Neural cell (in vitro differentiated cells): ENCODE results near the gene ADIPOR2. TPM values are rescaled to one million over a fixed set of nuclear protein-coding genes. Genes with fewer than 3 reads are reported as not detected.
A peak's percentile ranks its signal among the peaks of the same experiment; 100 is the strongest.
"Not testable (repeated sequence)": the region's sequence is repeated elsewhere in the genome, so short reads cannot be mapped to it uniquely, and the experiment has no call there.

Experiments
- H2AFZ ChIP-seq: fragments of 200-600, 300-800 bp; sonication (generic), shearing (Covaris generic); 2 replicates; pipeline ENCODE4 v1.6.0; 2014; ENCODE audit warnings: low read depth, mild to moderate bottlenecking, antibody characterized with exemption, low read length, moderate library complexity
- H3F3A ChIP-seq: fragments of 200-600 bp; shearing (Covaris generic); 2 replicates; pipeline ENCODE4 v1.6.1; 2016; ENCODE audit warnings: mild to moderate bottlenecking, moderate library complexity, mixed read lengths, antibody characterized with exemption, low read length; ENCODE audit not compliant: insufficient read depth, poor library complexity, severe bottlenecking
- H3K27ac ChIP-seq: fragments of 200-600, 300-800 bp; sonication (generic), shearing (Covaris generic); 2 replicates; pipeline ENCODE4 v1.5.1; 2014; ENCODE audit warnings: mild to moderate bottlenecking, low read length, moderate library complexity
- H3K27me3 ChIP-seq: fragments of 300-800, 200-600 bp; sonication (generic), shearing (Covaris generic); 2 replicates; pipeline ENCODE4 v1.6.0; 2014; ENCODE audit warnings: mild to moderate bottlenecking, low read depth, low read length, moderate library complexity; ENCODE audit not compliant: insufficient read depth
- H3K36me3 ChIP-seq: fragments of 300-800, 200-600 bp; sonication (generic), shearing (Covaris generic); 2 replicates; pipeline ENCODE4 v1.5.1; 2014; ENCODE audit warnings: mild to moderate bottlenecking, antibody characterized with exemption, low read length, moderate library complexity; ENCODE audit not compliant: insufficient read depth
- H3K4me2 ChIP-seq: fragments of 300-800, 200-600 bp; sonication (generic), shearing (Covaris generic); 2 replicates; pipeline ENCODE4 v1.6.0; 2014; ENCODE audit warnings: mild to moderate bottlenecking, low read length
- H3K4me3 ChIP-seq: fragments of 300-800, 200-600 bp; sonication (generic), shearing (Covaris generic); 2 replicates; pipeline ENCODE4 v1.5.1; 2014; ENCODE audit warnings: mild to moderate bottlenecking, low read length, moderate library complexity
- H3K79me2 ChIP-seq: fragments of 200-600 bp; shearing (Covaris generic); replicated peaks from 2 replicates; pipeline ENCODE4 v1.6.0; 2014; ENCODE audit warnings: mild to moderate bottlenecking, low read length, moderate library complexity; ENCODE audit not compliant: insufficient read depth
- H3K9ac ChIP-seq: fragments of 300-800, 200-600 bp; sonication (generic), shearing (Covaris generic); 2 replicates; pipeline ENCODE4 v1.6.1; 2016; ENCODE audit warnings: mild to moderate bottlenecking, low read length, mixed read lengths
- H3K9me2 ChIP-seq: fragments of 200-600 bp; shearing (Covaris generic); 2 replicates; pipeline ENCODE4 v1.6.1; 2016; ENCODE audit warnings: mild to moderate bottlenecking, low read length, mixed read lengths; ENCODE audit not compliant: insufficient read depth
- H3K9me3 ChIP-seq: fragments of 200-600, 300-800 bp; sonication (generic), shearing (Covaris generic); 2 replicates; pipeline ENCODE4 v1.6.1; 2016; ENCODE audit warnings: mild to moderate bottlenecking, mixed run types, low read length, moderate library complexity, mixed read lengths
- H4K20me1 ChIP-seq: fragments of 200-600 bp; shearing (Covaris generic); 2 replicates; pipeline ENCODE4 v1.6.1; 2016; ENCODE audit warnings: mild to moderate bottlenecking, mixed run types; ENCODE audit not compliant: insufficient read depth
- MXI1 ChIP-seq: fragments of 450-650 bp; conservative IDR thresholded peaks from 2 replicates; pipeline ENCODE4 v1.6.1; 2014; ENCODE audit warnings: antibody characterized with exemption, mild to moderate bottlenecking; ENCODE audit not compliant: poor library complexity, severe bottlenecking
- POLR2AphosphoS5 ChIP-seq: IDR thresholded peaks from 2 replicates; pipeline ENCODE4 v1.6.1; 2012
- RAD21 ChIP-seq: fragments of 450-650 bp; conservative IDR thresholded peaks from 2 replicates; pipeline ENCODE4 v1.6.1; 2014; ENCODE audit warnings: antibody characterized with exemption, mild to moderate bottlenecking, moderate library complexity
- SMC3 ChIP-seq: fragments of 450-650 bp; conservative IDR thresholded peaks from 2 replicates; pipeline ENCODE4 v1.6.1; 2014; ENCODE audit warnings: antibody characterized with exemption, mild to moderate bottlenecking, moderate library complexity; ENCODE audit not compliant: poor library complexity
- polyA plus RNA-seq: library from polyadenylated mRNA; depleted of rRNA; stranded (reverse); fragments of >200 nt; gene quantifications from 2 replicates; pipeline ENCODE4 v1.2.3, GENCODE V29; 2014
- TF ChIP-seq, protein P1 (sequence below): fragments of 450-650 bp; IDR thresholded peaks from 2 replicates; pipeline ENCODE4 v1.5.1; 2014; ENCODE audit warnings: antibody characterized with exemption, mild to moderate bottlenecking, moderate library complexity; ENCODE audit not compliant: poor library complexity, severe bottlenecking
- TF ChIP-seq, protein P2 (sequence below): IDR thresholded peaks from 2 replicates; pipeline ENCODE4 v1.6.1; 2012; ENCODE audit warnings: borderline replicate concordance

ADIPOR2 gene
- polyA plus RNA-seq, 1 donor from 2014 or later = 18.5 TPM

DNA sequence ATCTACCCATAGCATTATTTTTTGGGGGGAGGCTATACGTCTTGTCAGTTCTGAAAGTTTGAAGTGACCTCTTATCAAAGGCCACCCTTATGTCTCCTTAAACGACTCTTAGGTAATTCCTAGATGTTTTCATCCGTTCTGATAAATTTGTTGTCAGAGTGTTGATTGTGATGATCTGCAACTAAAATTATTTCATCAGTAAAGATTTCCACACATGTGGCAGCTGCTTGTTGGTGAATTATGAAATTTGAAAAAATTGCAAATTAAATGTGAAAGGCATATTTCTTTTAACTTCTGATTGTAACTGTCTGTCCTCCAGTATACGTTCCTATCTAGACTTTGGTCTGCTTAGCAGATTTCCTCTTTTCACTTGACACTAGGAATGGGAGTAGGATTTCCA lies 1.4 kb downstream of the ADIPOR2 start (continued):
- no peak for TF ChIP-seq SMC3
- TF ChIP-seq RAD21 = no peak

DNA sequence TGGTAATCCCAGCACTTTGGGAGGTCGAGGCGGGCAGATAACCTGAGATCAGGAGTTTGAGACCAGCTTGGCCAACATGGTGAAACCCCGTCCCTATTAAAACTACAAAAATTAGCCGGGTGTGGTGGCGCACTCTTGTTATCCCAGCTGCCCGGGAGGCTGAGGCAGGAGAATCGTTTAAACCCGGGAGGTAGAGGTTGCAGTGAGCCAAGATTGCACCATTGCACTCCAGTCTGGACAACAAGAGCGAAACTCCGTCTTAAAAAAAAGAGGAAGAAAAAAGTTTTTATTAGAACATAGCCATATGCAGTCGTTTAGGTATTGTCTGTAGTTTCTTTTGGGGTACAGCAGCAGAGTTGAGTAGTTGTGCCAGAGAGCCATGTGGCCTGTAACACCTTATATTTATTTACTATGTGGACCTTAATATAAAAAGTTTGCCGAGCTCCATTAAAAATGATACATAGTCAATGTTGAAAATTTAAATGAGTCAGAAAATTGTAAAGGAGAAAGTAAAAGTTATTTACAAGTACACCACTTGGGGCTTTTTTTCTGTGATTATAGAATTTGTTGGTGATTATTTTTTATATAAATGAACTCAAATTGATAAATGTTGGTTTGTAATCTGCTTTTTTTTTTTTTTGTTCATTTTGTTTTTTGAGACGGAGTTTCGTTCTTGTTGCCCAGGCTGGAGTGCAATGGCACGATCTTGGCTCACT lies 2.2 kb downstream of the ADIPOR2 start:
- TF ChIP-seq SMC3 = no peak
- TF ChIP-seq, protein P1, sequence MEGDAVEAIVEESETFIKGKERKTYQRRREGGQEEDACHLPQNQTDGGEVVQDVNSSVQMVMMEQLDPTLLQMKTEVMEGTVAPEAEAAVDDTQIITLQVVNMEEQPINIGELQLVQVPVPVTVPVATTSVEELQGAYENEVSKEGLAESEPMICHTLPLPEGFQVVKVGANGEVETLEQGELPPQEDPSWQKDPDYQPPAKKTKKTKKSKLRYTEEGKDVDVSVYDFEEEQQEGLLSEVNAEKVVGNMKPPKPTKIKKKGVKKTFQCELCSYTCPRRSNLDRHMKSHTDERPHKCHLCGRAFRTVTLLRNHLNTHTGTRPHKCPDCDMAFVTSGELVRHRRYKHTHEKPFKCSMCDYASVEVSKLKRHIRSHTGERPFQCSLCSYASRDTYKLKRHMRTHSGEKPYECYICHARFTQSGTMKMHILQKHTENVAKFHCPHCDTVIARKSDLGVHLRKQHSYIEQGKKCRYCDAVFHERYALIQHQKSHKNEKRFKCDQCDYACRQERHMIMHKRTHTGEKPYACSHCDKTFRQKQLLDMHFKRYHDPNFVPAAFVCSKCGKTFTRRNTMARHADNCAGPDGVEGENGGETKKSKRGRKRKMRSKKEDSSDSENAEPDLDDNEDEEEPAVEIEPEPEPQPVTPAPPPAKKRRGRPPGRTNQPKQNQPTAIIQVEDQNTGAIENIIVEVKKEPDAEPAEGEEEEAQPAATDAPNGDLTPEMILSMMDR = no peak
- TF ChIP-seq POLR2AphosphoS5 = no peak
- TF ChIP-seq, protein P2, sequence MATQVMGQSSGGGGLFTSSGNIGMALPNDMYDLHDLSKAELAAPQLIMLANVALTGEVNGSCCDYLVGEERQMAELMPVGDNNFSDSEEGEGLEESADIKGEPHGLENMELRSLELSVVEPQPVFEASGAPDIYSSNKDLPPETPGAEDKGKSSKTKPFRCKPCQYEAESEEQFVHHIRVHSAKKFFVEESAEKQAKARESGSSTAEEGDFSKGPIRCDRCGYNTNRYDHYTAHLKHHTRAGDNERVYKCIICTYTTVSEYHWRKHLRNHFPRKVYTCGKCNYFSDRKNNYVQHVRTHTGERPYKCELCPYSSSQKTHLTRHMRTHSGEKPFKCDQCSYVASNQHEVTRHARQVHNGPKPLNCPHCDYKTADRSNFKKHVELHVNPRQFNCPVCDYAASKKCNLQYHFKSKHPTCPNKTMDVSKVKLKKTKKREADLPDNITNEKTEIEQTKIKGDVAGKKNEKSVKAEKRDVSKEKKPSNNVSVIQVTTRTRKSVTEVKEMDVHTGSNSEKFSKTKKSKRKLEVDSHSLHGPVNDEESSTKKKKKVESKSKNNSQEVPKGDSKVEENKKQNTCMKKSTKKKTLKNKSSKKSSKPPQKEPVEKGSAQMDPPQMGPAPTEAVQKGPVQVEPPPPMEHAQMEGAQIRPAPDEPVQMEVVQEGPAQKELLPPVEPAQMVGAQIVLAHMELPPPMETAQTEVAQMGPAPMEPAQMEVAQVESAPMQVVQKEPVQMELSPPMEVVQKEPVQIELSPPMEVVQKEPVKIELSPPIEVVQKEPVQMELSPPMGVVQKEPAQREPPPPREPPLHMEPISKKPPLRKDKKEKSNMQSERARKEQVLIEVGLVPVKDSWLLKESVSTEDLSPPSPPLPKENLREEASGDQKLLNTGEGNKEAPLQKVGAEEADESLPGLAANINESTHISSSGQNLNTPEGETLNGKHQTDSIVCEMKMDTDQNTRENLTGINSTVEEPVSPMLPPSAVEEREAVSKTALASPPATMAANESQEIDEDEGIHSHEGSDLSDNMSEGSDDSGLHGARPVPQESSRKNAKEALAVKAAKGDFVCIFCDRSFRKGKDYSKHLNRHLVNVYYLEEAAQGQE = no peak
- TF ChIP-seq MXI1 = no peak
- H3K79me2 ChIP-seq = peaks cover 55% of the 10 kb centered on the region
- no peaks in the 10 kb centered on the region for H3K9me3 ChIP-seq
- H3K9ac ChIP-seq = no peak overlapping the region
- no peaks in the 10 kb centered on the region for H4K20me1 ChIP-seq
- H3K27ac ChIP-seq = no peak overlapping the region
- no peaks in the 10 kb centered on the region for H3F3A ChIP-seq
- no peaks in the 10 kb centered on the region for H3K27me3 ChIP-seq
- H3K4me2 ChIP-seq = no peak overlapping the region
- peak overlapping the region; percentile 98 for H3K4me3 ChIP-seq
- H3K36me3 ChIP-seq = no peaks in the 10 kb centered on the region
- H3K9me2 ChIP-seq = no peaks in the 10 kb centered on the region
- no peak overlapping the region for H2AFZ ChIP-seq

DNA sequence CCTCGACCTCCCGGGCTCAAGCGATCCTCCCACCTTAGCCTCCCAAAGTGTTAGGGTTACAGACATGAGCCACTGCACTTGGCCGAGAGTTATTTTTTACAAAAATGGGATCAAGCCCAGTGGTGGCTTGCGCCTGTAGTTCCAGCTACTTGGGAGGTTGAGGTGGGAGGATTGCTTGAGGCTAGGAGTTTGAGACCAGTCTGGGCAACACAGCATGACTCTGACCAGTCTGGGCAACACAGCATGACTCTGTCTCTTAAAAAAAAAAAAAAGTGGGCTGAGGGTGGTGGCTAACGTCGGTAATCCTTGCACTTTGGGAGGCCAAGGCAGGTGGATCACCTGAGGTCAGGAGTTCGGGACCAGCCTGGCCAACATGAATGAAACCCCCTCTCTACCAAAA lies 4.2 kb downstream of the ADIPOR2 start:
- H3K9ac ChIP-seq, H3K27me3 ChIP-seq, H3K36me3 ChIP-seq, H3K9me2 ChIP-seq, H3K4me3 ChIP-seq, H3F3A ChIP-seq, H2AFZ ChIP-seq, H3K9me3 ChIP-seq, H4K20me1 ChIP-seq, H3K4me2 ChIP-seq, H3K27ac ChIP-seq: not testable (repeated sequence)
- peaks cover 75% of the 10 kb centered on the region for H3K79me2 ChIP-seq
